ENCODE results near the gene PIK3R2.
"Not testable (repeated sequence)": the region's sequence is repeated elsewhere in the genome, so short reads cannot be mapped to it uniquely, and the experiment has no call there.

Gene PIK3R2

DNA sequence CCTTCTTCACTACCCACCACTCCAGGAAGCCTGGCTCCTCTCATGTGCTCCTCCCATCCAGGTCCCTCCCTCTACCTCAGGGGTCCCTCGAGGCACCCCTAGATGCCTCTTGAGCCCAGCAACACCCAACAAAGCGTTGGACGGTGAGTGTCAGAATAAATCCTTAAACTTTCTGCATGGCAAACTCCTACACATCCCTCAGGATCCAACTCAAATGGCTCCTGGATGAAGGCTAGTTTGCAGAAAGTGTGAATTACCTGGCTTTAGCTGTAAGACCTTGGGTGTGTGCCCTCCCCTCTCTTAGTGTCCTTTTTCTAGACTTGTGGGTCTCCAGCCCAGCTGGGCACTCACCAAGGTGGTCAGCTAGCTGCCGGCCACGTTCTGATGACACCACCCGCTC is 45.4 kb downstream of the PIK3R2 start:
- DNase-seq (ENCODE audit: low read depth in 2 of 3, low spot score in 1 of 3) = no peak

- no peak for DNase-seq (ENCODE audit: low read depth in 2 of 3, low spot score in 1 of 3)
Measured at GRCh38 chr19:18202397-18202777, 49.4 kb downstream of the PIK3R2 start.

DNA sequence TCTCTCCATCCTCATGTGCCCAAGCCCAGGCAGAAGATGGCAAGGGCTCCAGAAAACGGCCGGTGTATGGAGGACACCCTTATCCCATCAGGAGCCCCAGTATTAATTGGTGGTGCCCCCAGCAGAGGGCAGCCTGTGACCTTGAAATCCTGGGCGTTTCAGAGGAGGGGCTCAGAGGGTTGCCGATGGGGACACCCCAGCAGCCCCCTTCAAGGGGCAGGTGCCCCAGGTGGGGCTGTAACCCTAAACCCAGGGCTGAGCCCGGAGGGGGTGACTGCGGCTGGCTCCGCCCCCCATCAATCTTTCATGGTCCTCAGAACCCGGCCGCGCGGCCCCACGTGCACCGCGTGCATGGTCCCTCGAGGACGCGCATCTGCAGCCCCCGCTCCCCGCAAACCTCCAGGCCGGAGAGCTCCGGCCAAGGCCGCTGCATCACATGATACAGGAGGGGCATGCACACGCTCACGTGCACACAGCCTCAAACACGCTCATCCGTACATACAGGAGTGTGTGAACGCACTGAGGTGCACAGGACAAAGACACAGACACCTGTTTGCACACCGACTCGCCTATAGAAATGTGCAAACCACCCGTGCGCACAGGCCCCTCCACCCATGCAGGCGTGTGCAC is 49.9 kb downstream of the PIK3R2 start:
- DNase-seq (ENCODE audit: low read depth in 2 of 3, low spot score in 1 of 3) = no peak

- DNase-seq (ENCODE audit: low read depth in 2 of 3, low spot score in 1 of 3) = peak in 1 of 3 donors; percentile 22
Measured at GRCh38 chr19:18203408-18203862, 50.5 kb downstream of the PIK3R2 start.

GRCh38 chr19:18203863-18204393 is 51.0 kb downstream of the PIK3R2 start, which contains the start of gene RAB3A:
TSS of gene RAB3A (minus strand) at chr19:18204042. CDS start at chr19:18202740, 1,302 bp downstream.
- DNase-seq (ENCODE audit: low read depth in 2 of 3, low spot score in 1 of 3) = peak; percentile 99

GRCh38 chr19:18204394-18205199 is 51.6 kb downstream of the PIK3R2 start:
- DNase-seq (ENCODE audit: low read depth in 2 of 3, low spot score in 1 of 3) = peak in 1 of 3 donors; percentile 66

GRCh38 chr19:18205200-18205892 is 52.4 kb downstream of the PIK3R2 start:
- DNase-seq (ENCODE audit: low read depth in 2 of 3, low spot score in 1 of 3) = peak in 1 of 3 donors; percentile 19

- no peak for DNase-seq (ENCODE audit: low read depth in 2 of 3, low spot score in 1 of 3)
Measured at GRCh38 chr19:18206018-18206417, 53.1 kb downstream of the PIK3R2 start.

DNA sequence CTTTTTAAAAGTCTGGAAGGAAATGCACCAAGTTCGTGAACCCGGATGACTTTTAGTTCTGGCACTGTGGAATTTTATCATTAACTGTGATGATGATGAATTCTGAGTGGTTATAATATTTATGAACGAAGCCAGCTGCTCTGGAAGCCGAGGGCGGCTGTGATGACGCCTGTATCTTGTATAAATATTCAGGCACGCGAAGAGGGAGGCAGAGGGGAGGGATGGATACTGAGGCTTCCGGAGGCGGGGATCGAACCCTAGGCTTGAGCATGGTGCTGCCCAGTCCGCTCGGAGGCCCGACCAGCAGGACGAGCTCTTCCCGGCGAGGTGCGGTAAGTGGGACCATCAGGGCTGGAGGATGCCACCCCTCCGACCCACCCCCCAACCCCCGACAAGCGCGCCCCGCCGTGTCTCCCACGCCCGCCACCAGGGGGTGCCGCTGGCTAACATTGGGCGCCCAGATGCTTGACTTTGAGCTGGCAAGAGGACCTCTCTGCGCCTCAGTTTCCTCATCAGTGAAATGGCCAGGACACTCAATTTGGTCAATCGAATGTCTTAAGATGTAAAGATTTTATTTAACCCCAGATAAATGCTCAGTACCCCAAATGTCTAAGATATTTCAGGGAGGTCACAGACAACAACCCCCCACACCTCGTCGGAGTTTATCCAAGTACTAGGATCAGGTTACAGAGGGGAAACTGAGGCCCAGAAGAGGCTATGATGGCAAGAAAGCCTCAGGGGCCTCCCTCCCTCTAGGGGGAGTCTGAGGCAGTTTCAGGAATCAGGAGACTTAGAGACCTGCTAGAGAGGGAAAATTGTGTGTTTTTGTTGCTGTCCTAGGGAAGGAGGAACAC is 55.4 kb downstream of the PIK3R2 start:
- peak in 1 of 3 donors; percentile 53 for DNase-seq (ENCODE audit: low read depth in 2 of 3, low spot score in 1 of 3)

DNA sequence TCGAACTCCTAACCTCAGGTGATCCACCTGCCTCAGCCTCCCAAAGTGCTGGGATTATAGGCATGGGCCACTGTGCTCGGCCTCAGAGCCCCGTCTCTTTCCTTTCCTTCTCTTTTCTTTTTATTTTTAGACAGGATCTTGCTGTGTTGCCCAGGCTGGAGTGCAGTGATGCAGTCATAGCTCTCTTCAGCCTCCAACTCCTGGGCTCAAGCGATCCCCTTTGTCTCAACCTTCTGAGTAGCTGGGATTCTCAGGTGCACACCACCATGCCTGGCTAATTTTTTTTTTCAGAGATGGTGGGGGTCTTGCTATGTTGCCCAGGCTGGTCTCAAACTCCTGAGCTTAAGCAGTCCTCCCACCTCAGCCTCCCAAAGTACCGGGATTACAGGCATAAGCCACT is 56.9 kb downstream of the PIK3R2 start:
- not testable (repeated sequence) for DNase-seq (ENCODE audit: low read depth in 2 of 3, low spot score in 1 of 3)

GRCh38 chr19:18211683-18212082 is 58.7 kb downstream of the PIK3R2 start:
- DNase-seq (ENCODE audit: low read depth in 2 of 3, low spot score in 1 of 3) = no peak

DNA sequence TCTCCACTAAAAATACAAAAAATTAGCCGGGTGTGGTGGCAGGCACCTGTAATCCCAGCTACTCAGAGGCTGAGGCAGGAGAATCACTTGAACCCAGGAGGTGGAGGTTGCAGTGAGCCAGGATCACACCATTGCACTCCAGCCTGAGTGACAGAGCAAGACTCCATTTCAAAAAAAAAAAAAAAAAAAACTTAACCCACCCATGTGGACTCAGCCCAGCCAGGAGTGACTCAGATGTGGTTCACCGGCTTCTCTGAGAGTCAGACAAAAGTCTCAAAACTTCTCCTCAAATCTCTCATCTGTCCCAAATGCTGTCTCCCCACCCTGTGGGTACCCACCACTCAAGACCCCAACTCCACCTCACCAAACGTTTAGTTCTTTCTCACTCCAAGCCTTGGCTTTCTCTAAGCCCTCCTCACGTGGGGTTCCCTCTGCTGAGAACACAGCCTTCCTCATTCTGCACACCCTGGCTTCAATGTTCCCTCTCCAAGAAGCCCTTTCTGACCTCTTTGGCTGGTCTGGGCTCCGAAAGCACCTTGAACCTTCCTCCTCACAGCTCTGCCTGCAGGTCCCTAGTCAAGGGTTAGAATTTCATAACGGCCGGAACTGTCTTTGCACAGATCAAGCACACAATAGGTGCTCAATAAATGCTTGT is 61.9 kb downstream of the PIK3R2 start:
- no peak for DNase-seq (ENCODE audit: low read depth in 2 of 3, low spot score in 1 of 3)

DNA sequence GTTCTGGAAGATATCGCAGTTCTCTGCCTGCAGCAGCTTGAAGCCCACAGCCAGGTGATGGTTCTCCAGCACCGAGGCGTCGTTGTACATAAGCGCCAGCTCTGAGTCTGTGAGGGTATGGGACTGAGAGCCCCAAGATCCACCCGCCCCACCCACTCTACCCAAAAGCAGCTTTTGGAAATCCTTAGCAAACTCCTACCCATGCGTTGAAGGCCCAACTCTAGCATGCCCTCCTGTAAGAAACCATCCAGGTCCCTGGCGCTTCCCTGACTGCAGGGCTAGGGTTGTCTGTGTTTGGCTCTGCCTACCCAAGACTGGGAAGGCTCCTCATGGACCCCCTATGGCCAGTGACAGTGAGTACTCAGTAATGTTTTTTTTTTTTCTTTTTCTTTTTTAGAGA is 63.8 kb downstream of the PIK3R2 start:
- DNase-seq (ENCODE audit: low read depth in 2 of 3, low spot score in 1 of 3) = no peak

DNA sequence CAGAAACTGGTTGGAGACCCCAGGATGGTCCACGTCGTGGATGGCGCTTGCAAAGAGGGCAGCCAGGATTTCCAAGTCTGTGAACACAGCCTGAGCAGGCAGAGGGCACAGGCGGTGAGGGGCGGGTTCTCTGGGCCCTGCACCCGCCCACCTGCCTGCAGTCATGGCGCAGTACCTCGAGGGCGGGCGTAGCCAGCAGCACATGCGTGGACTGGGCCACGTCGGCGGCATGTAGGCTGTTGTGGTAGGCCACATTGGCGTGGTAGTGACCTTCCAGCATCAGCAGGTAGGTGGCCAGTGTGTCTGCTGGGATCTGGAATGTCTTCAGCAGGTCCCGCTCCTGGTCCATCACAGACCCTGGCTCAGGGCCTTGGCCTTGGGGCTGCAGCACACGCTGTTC is 65.2 kb downstream of the PIK3R2 start:
- DNase-seq (ENCODE audit: low read depth in 2 of 3, low spot score in 1 of 3) = no peak

DNA sequence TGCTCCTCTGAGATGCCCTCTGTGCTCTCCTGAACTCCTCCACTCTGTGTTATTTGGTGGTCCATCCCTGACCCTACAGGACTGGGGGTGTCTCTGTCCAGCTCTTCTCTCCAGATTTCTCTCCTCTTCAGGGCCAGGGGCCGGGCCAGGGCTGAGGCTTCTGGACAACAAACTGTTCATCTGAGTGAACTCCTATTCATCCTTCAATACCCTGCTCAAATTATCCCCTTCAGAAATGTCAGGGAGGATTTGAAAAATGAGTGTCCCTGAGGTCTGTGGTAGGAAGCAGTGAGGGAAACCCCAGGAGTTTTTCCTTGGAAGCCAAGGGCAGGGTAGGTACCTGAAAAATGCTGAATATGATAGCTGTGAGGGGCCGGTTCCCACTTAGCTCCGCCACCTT is 65.6 kb downstream of the PIK3R2 start:
- DNase-seq (ENCODE audit: low read depth in 2 of 3, low spot score in 1 of 3) = no peak
